Inferior parietal cortex (tissue), 1 donor: ENCODE data around the gene AFF2.

Source experiments
- DNase-seq: peaks from one replicate; pipeline ENCODE4 v3.0.0-alpha.2; 2016; ENCODE audit errors: extremely low spot score

AFF2 gene

GRCh38 chrX:148536961-148537360, 36.5 kb downstream of the AFF2 start:
- no peak for DNase-seq

- DNase-seq = no peak
Observed at GRCh38 chrX:148537556-148538182, 37.3 kb downstream of the AFF2 start.

- DNase-seq = no peak
Observed at GRCh38 chrX:148538582-148538981, 38.2 kb downstream of the AFF2 start.

- DNase-seq = no peak
Observed at GRCh38 chrX:148540114-148540513, 39.7 kb downstream of the AFF2 start.

GRCh38 chrX:148540671-148541583, 40.5 kb downstream of the AFF2 start:
- DNase-seq = no peak

- no peak for DNase-seq
Observed at GRCh38 chrX:148541584-148541940, 41.1 kb downstream of the AFF2 start.

GRCh38 chrX:148542481-148543255, 42.3 kb downstream of the AFF2 start:
- no peak for DNase-seq

GRCh38 chrX:148552775-148553174, 52.4 kb downstream of the AFF2 start:
- no peak for DNase-seq

- DNase-seq = no peak
Observed at GRCh38 chrX:148555101-148555500, 54.7 kb downstream of the AFF2 start.

GRCh38 chrX:148555571-148556243, 55.3 kb downstream of the AFF2 start:
- DNase-seq = no peak

- no peak for DNase-seq
Observed at GRCh38 chrX:148556498-148556897, 56.1 kb downstream of the AFF2 start.

- DNase-seq = no peak
Observed at GRCh38 chrX:148562846-148563245, 62.4 kb downstream of the AFF2 start.

GRCh38 chrX:148567229-148567628, 66.8 kb downstream of the AFF2 start:
- DNase-seq = no peak

- no peak for DNase-seq
Observed at GRCh38 chrX:148567779-148568178, 67.4 kb downstream of the AFF2 start.

GRCh38 chrX:148568763-148569162, 68.3 kb downstream of the AFF2 start:
- DNase-seq = no peak

- DNase-seq = no peak
Observed at GRCh38 chrX:148572337-148572736, 71.9 kb downstream of the AFF2 start.

- DNase-seq = no peak
Observed at GRCh38 chrX:148573119-148573518, 72.7 kb downstream of the AFF2 start.

- DNase-seq = no peak
Observed at GRCh38 chrX:148574237-148574973, 74.0 kb downstream of the AFF2 start.

- no peak for DNase-seq
Observed at GRCh38 chrX:148576396-148576795, 76.0 kb downstream of the AFF2 start.

- no peak for DNase-seq
Observed at GRCh38 chrX:148577741-148578140, 77.3 kb downstream of the AFF2 start.

- no peak for DNase-seq
Observed at GRCh38 chrX:148580016-148580415, 79.6 kb downstream of the AFF2 start.
